SK-N-SH (cell line): Measurements from ENCODE around the gene KRT32. TPM values are rescaled to one million over a fixed set of nuclear protein-coding genes. Genes with fewer than 3 reads are reported as not detected.

Source experiments
- CTCF ChIA-PET: fragments of 300-600, 350-600 bp; formaldehyde crosslinking; extraction: SDS; loops from one replicate; lab custom pipeline; 2021; lab: Yijun Ruan, JAX
- POLR2A ChIA-PET: fragments of 350-600 bp; sonication (Branson Sonifier 250); formaldehyde crosslinking; extraction: SDS; loops from one replicate; lab custom pipeline; 2020; ENCODE audit warnings: antibody characterized with exemption, inconsistent platforms; lab: Yijun Ruan, JAX
- DNase-seq: peaks from one replicate; pipeline ENCODE4 v3.0.0; 2012
- H2AFZ ChIP-seq: fragments of 200-600 bp; sonication (generic); 2 replicates; pipeline ENCODE4 v1.8.1; 2016; ENCODE audit warnings: antibody characterized with exemption, mild to moderate bottlenecking, low read depth
- H3F3A ChIP-seq: fragments of 200-600 bp; sonication (generic); replicated peaks from 2 replicates; pipeline ENCODE3; 2016; ENCODE audit warnings: antibody characterized with exemption, mild to moderate bottlenecking; ENCODE audit not compliant: insufficient read depth
- H3K27ac ChIP-seq, 2 experiments: fragments of 200-500 bp in 1 of 2; fragments of 200-600 bp in 1 of 2; sonication (Bioruptor generic) in 1 of 2; sonication (generic), shearing (Covaris generic) in 1 of 2; 2 replicates each; pipeline versions ENCODE4 v1.5.1 to v1.6.1; 2014 to 2016; ENCODE audit warnings: low read depth in 2 of 2, inconsistent platforms in 1 of 2, low read length in 1 of 2, mild to moderate bottlenecking in 1 of 2, mixed read lengths in 1 of 2
- H3K27me3 ChIP-seq: fragments of 200-600 bp; sonication (generic), shearing (Covaris generic); 2 replicates; pipeline ENCODE4 v1.6.1; 2016; ENCODE audit warnings: mixed run types; ENCODE audit not compliant: insufficient read depth
- H3K36me3 ChIP-seq, 2 experiments: fragments of 200-500 bp in 1 of 2; fragments of 200-600 bp in 1 of 2; sonication (Bioruptor generic) in 1 of 2; sonication (generic) in 1 of 2; replicated peaks in 1 of 2; 2 replicates each; pipeline versions ENCODE3 to v1.5.1; 2014 to 2016; ENCODE audit warnings: low read length in 1 of 2, mild to moderate bottlenecking in 1 of 2; ENCODE audit not compliant: insufficient read depth in 2 of 2, control insufficient read depth in 1 of 2
- H3K4me1 ChIP-seq, 2 experiments: fragments of 200-500 bp in 1 of 2; fragments of 200-600 bp in 1 of 2; sonication (Bioruptor generic) in 1 of 2; sonication (generic), shearing (Covaris generic) in 1 of 2; 2 replicates each; pipeline versions ENCODE4 v1.5.1 to v1.6.1; 2014 to 2016; ENCODE audit warnings: low read depth in 1 of 2, low read length in 1 of 2, mixed run types in 1 of 2; ENCODE audit not compliant: insufficient read depth in 2 of 2, control insufficient read depth in 1 of 2
- H3K4me2 ChIP-seq: fragments of 200-600 bp; sonication (generic), shearing (Covaris generic); 2 replicates; pipeline ENCODE4 v1.6.1; 2017; ENCODE audit warnings: mixed run types
- H3K4me3 ChIP-seq, 2 experiments: fragments of 200-500 bp in 1 of 2; fragments of 200-600 bp in 1 of 2; sonication (Bioruptor generic) in 1 of 2; sonication (generic), shearing (Covaris generic) in 1 of 2; 2 replicates each; pipeline versions ENCODE4 v1.5.1 to v1.8.1; 2014 to 2016; ENCODE audit warnings: low read depth in 2 of 2, inconsistent platforms in 1 of 2, low read length in 1 of 2, mild to moderate bottlenecking in 1 of 2, mixed read lengths in 1 of 2, moderate library complexity in 1 of 2
- H3K79me2 ChIP-seq: fragments of 200-600 bp; sonication (generic); 2 replicates; pipeline ENCODE4 v1.8.1; 2017; ENCODE audit warnings: mild to moderate bottlenecking; ENCODE audit not compliant: insufficient read depth
- H3K9ac ChIP-seq: fragments of 200-600 bp; sonication (generic); 2 replicates; pipeline ENCODE4 v1.6.1; 2017; ENCODE audit warnings: mixed run types
- H3K9me2 ChIP-seq: fragments of 200-600 bp; sonication (generic); 2 replicates; pipeline ENCODE4 v1.6.1; 2017; ENCODE audit warnings: mixed run types
- H3K9me3 ChIP-seq: fragments of 200-600 bp; sonication (generic); 2 replicates; pipeline ENCODE4 v1.6.1; 2017; ENCODE audit warnings: mixed run types, mild to moderate bottlenecking, moderate library complexity
- H4K20me1 ChIP-seq: fragments of 200-600 bp; sonication (generic); 2 replicates; pipeline ENCODE4 v1.6.1; 2017; ENCODE audit warnings: mild to moderate bottlenecking, mixed run types; ENCODE audit not compliant: insufficient read depth
- EP300 ChIP-seq, 2 experiments: IDR thresholded peaks; 2 replicates each; pipeline versions ENCODE4 v1.4.0 to v1.6.1; 2012; ENCODE audit warnings: borderline replicate concordance in 1 of 2, low read depth in 1 of 2, low read length in 1 of 2
- FOSL2 ChIP-seq: IDR thresholded peaks from 2 replicates; pipeline ENCODE4 v1.4.0; 2012; ENCODE audit warnings: low read depth, mild to moderate bottlenecking, moderate library complexity, borderline replicate concordance
- FOXJ3 ChIP-seq: sonication (generic); formaldehyde crosslinking; IDR thresholded peaks from 2 replicates; pipeline ENCODE4 v1.5.1; 2020; ENCODE audit warnings: mild to moderate bottlenecking, missing genetic modification reagents
- FOXM1 ChIP-seq: IDR thresholded peaks from 2 replicates; pipeline ENCODE4 v1.4.0; 2012; ENCODE audit warnings: low read depth, mild to moderate bottlenecking
- GATA2 ChIP-seq: sonication (generic); formaldehyde crosslinking; IDR thresholded peaks from 2 replicates; pipeline ENCODE4 v1.5.0; 2020; ENCODE audit warnings: mild to moderate bottlenecking, missing genetic modification reagents
- MXI1 ChIP-seq: IDR thresholded peaks from 2 replicates; pipeline ENCODE4 v1.6.1; 2012; ENCODE audit warnings: mild to moderate bottlenecking, low read depth, low read length, improper control_type of control experiment
- PBX3 ChIP-seq: IDR thresholded peaks from 2 replicates; pipeline ENCODE4; 2012
- RAD21 ChIP-seq: IDR thresholded peaks from 2 replicates; pipeline ENCODE4 v1.6.1; 2012; ENCODE audit warnings: mild to moderate bottlenecking, low read length
- RCOR1 ChIP-seq: fragments of 150-350 bp; IDR thresholded peaks from 2 replicates; pipeline ENCODE4 v1.6.1; 2017; ENCODE audit warnings: antibody characterized with exemption, low read length
- TAF1 ChIP-seq: IDR thresholded peaks from 2 replicates; pipeline ENCODE4 v1.6.1; 2012; ENCODE audit warnings: low read depth, mild to moderate bottlenecking, low read length, moderate library complexity, borderline replicate concordance
- TEAD4 ChIP-seq: IDR thresholded peaks from 2 replicates; pipeline ENCODE4 v1.4.0; 2012; ENCODE audit warnings: mild to moderate bottlenecking, borderline replicate concordance; ENCODE audit not compliant: insufficient read depth
- ZBTB33 ChIP-seq: IDR thresholded peaks from 2 replicates; pipeline ENCODE4 v1.4.0; 2012; ENCODE audit warnings: low read depth, borderline replicate concordance
- WGBS: methylation state at CpG from one replicate; pipeline ENCODE4 v1.1.6; 2017; ENCODE audit warnings: low lambda C conversion rate; 5-methylcytosine and 5-hydroxymethylcytosine counted together
- polyA plus RNA-seq, 3 experiments: library from polyadenylated mRNA; depleted of rRNA; stranded (reverse); fragments of >200 nt; gene quantifications; 2 replicates each; pipeline ENCODE4 v1.2.3, GENCODE V29; 2012

The KRT32 gene
- polyA plus RNA-seq, 1 of the 3 experiments (the other 2 are of a cell fraction): not detected

DNA sequence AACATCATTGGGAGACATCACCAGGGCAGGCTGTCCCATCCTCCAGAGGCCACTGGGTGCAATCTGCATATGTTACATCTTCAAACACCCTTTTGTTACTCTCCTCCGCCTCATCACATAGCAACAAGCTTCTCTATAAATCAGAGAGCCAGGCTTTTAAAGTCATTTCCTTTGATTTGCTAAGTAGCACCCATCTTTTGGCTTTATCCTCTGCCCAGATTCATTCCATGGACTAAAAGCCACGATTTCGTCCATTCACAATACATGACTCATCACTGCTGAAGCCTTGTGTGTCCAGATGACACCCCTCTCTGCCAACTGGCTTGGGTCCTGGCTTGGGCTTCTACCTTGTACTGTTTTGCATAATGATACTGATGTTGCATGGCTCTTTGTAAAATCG lies 24.4 kb downstream of the KRT32 start:
- no peak overlapping the region for H3K27ac ChIP-seq
- peaks cover 9% of the 10 kb centered on the region for H3F3A ChIP-seq
- H3K4me3 ChIP-seq: no peak overlapping the region
- H3K36me3 ChIP-seq: no peaks in the 10 kb centered on the region
- H2AFZ ChIP-seq: no peak overlapping the region
- H3K27me3 ChIP-seq: no peaks in the 10 kb centered on the region; the same call in 1 of the 2 replicates
- WGBS: 20% methylated on average over 4 of the region's 4 CpGs
- no peaks in the 10 kb centered on the region for H3K9me2 ChIP-seq
- no peaks in the 10 kb centered on the region for H4K20me1 ChIP-seq
- no peaks in the 10 kb centered on the region for H3K79me2 ChIP-seq
- TF ChIP-seq FOSL2 (peak; percentile 34; the same call in 1 of the 2 replicates), ZBTB33 (no peak)
- TF ChIP-seq, all 33 proteins: peak for 1
- CTCF ChIA-PET: interaction anchor here (1.2 kb wide), 1 partner anchor 120 kb away, joined by 3 read pairs; no protein-coding TSS in a partner anchor
- Histone ChIP-seq H3K4me1 (no peaks in the 10 kb centered on the region), H3K4me2 (0 out of 2 replicates have a peak overlapping the region, but pooled peaks have one; percentile 18), H3K9me3 (no peaks in the 10 kb centered on the region), H3K9ac (no peak overlapping the region)
- no peak for DNase-seq
- POLR2A ChIA-PET: no interaction called here

GRCh38 chr17:41440531-41441033 lies 26.6 kb downstream of the KRT32 start, which contains the start of gene KRT38:
Gene KRT38 (minus strand): TSS chr17:41440983. CDS start chr17:41440921, 62 bp downstream.
- 39% methylated on average over 10 of the region's 10 CpGs for WGBS
- H3K9ac ChIP-seq: no peak within 1 kb of the TSS
- TF ChIP-seq RAD21 (no peak), RCOR1 (no peak)
- no peak within 1 kb of the TSS for H3K27ac ChIP-seq
- H2AFZ ChIP-seq: no peak within 1 kb of the TSS
- H3F3A ChIP-seq: no peaks in the 10 kb centered on the region
- no peaks in the 10 kb centered on the region for H4K20me1 ChIP-seq
- no peak within 1 kb of the TSS for H3K4me2 ChIP-seq
- POLR2A ChIA-PET: no interaction called here
- H3K27me3 ChIP-seq: no peaks in the 10 kb centered on the region; the same call in 1 of the 2 replicates
- no peaks in the 10 kb centered on the region for H3K9me2 ChIP-seq
- H3K79me2 ChIP-seq: no peaks in the 10 kb centered on the region
- H3K4me1 ChIP-seq: no peaks in the 10 kb centered on the region
- no peak for DNase-seq
- H3K4me3 ChIP-seq: no peak within 1 kb of the TSS
- CTCF ChIA-PET: interaction anchor here (1.8 kb wide), 1 partner anchor 109 kb away, joined by 5 read pairs; no protein-coding TSS in a partner anchor
- no peaks in the 10 kb centered on the region for H3K9me3 ChIP-seq
- H3K36me3 ChIP-seq: no peaks in the 10 kb centered on the region

- TF ChIP-seq MXI1 (no peak), FOXM1 (no peak), EP300 (IDR thresholded peaks at IDR 0.05; ENCODE audit: borderline replicate concordance in 1 of 2, low read depth in 1 of 2, low read length in 1 of 2) (no peak), RCOR1 (no peak), RAD21 (no peak), FOXJ3 (CRISPR knock-in tag) (no peak), TAF1 (no peak), PBX3 (no peak), GATA2 (CRISPR knock-in tag) (no peak), TEAD4 (no peak)
- 37% methylated on average over 5 of the region's 5 CpGs for WGBS
Observed at GRCh38 chr17:41439375-41439774, 27.8 kb downstream of the KRT32 start.

More at GRCh38 chr17:41439375-41439774, 27.8 kb downstream of the KRT32 start:
- Histone ChIP-seq H3K36me3 (no peaks in the 10 kb centered on the region), H3K27me3 (no peaks in the 10 kb centered on the region; the same call in 1 of the 2 replicates), H3K79me2 (no peaks in the 10 kb centered on the region), H3K4me3 (no peak overlapping the region), H2AFZ (no peak overlapping the region), H4K20me1 (no peaks in the 10 kb centered on the region), H3F3A (no peaks in the 10 kb centered on the region), H3K9me3 (no peaks in the 10 kb centered on the region), H3K27ac (no peak overlapping the region), H3K9me2 (no peaks in the 10 kb centered on the region), H3K9ac (no peak overlapping the region), H3K4me1 (no peaks in the 10 kb centered on the region), H3K4me2 (no peak overlapping the region)
- POLR2A ChIA-PET: no interaction called here
- no peak for DNase-seq
- CTCF ChIA-PET: interaction anchor here (1.0 kb wide), 1 partner anchor 110 kb away, joined by 6 read pairs; no protein-coding TSS in a partner anchor
